ENCODE measurements around the gene C10orf71. TPM values are rescaled to one million over a fixed set of nuclear protein-coding genes. Genes with fewer than 3 reads are reported as not detected.

The C10orf71 gene
- total and polyA plus RNA-seq, 2 of the 8 experiments (the other 6 are each of a cell fraction or from before 2014, with no cell fraction given): not detected

DNA sequence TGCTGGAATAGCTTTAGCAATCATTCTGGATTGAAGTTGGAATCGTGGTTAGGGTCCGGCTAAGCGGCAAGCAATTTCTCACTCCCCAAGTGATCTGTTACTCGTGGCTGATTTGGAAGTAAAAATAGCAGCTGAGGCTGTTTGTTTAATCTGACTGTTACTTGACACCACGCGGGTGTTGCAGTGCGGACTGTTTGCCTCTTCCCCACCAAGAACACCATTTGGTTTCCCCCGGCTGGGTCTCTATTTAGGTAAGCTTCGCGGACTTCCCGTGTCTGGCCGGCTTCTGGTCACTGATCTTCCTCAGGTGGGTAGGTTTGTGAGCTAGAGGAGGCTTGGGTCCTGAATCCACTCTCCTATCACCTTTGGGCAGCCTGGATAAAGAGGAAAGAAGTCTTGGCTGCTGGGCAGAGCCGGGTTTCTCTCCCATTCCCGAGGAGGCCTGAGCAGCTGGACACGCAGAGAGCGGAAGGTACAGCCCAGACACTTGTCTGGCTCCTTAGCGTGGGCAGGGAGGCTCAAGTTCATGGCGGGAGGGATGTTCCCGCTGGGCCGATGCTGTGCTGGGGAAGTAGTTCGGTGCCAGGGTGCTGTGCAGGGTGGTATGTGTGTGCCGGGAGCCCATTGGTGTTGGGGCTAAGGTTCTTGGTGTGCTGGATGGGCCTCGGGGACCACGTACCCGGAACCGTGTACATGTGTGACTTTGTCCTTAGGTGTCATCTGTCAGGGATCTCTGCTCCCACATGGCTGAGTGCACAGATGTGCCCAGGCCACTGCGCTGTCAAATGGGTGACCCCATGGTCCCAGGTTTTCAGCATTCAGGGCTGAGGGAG lies at the start of gene C10orf71 (continued):
- TF ChIP-seq KDM4A (IDR thresholded peaks at IDR 0.05; ENCODE audit: low read depth, low read length, severe bottlenecking): no peak
- TF ChIP-seq JUND (IDR thresholded peaks at IDR 0.05; ENCODE audit: low read length): no peak
- TF ChIP-seq HDAC2 (IDR thresholded peaks at IDR 0.05; ENCODE audit: borderline replicate concordance in 1 of 2, low read depth in 2 of 2, low read length in 2 of 2): no peak
- TF ChIP-seq SIRT6 (IDR thresholded peaks at IDR 0.05; ENCODE audit: low read length): no peak
- TF ChIP-seq ATF3 (IDR thresholded peaks at IDR 0.05; ENCODE audit: insufficient read depth, low read depth, low read length): no peak
